ENCODE measurements around the gene ABCC8.
"Not testable (repeated sequence)": the region's sequence is repeated elsewhere in the genome, so short reads cannot be mapped to it uniquely, and the experiment has no call there.

The ABCC8 gene

GRCh38 chr11:17428261-17428660 lies 48.4 kb downstream of the ABCC8 start:
- DNase-seq (ENCODE audit: low spot score) = no peak

GRCh38 chr11:17426233-17426632 lies 50.4 kb downstream of the ABCC8 start:
- not testable (repeated sequence) for DNase-seq (ENCODE audit: low spot score)

- no peak for DNase-seq (ENCODE audit: low spot score)
Measured at GRCh38 chr11:17423533-17424310, 52.9 kb downstream of the ABCC8 start.

- no peak for DNase-seq (ENCODE audit: low spot score)
Measured at GRCh38 chr11:17421781-17422180, 54.9 kb downstream of the ABCC8 start.

GRCh38 chr11:17418444-17419081 lies 58.1 kb downstream of the ABCC8 start:
- no peak for DNase-seq (ENCODE audit: low spot score)

- no peak for DNase-seq (ENCODE audit: low spot score)
Measured at GRCh38 chr11:17416492-17416891, 60.2 kb downstream of the ABCC8 start.

GRCh38 chr11:17415523-17416104 lies 61.0 kb downstream of the ABCC8 start:
- no peak for DNase-seq (ENCODE audit: low spot score)

- no peak for DNase-seq (ENCODE audit: low spot score)
Measured at GRCh38 chr11:17414992-17415391, 61.7 kb downstream of the ABCC8 start.

- no peak for DNase-seq (ENCODE audit: low spot score)
Measured at GRCh38 chr11:17414317-17414737, 62.3 kb downstream of the ABCC8 start.

GRCh38 chr11:17413414-17414316 lies 63.0 kb downstream of the ABCC8 start:
- no peak for DNase-seq (ENCODE audit: low spot score)

GRCh38 chr11:17412488-17413180 lies 64.0 kb downstream of the ABCC8 start:
- no peak for DNase-seq (ENCODE audit: low spot score)

- DNase-seq (ENCODE audit: low spot score) = no peak
Measured at GRCh38 chr11:17411418-17411817, 65.2 kb downstream of the ABCC8 start.

- DNase-seq (ENCODE audit: low spot score) = no peak
Measured at GRCh38 chr11:17410606-17411379, 65.9 kb downstream of the ABCC8 start.

- DNase-seq (ENCODE audit: low spot score) = no peak
Measured at GRCh38 chr11:17408641-17409040, 68.0 kb downstream of the ABCC8 start.

- no peak for DNase-seq (ENCODE audit: low spot score)
Measured at GRCh38 chr11:17408026-17408425, 68.6 kb downstream of the ABCC8 start.

GRCh38 chr11:17407575-17407974 lies 69.1 kb downstream of the ABCC8 start:
- DNase-seq (ENCODE audit: low spot score) = no peak

GRCh38 chr11:17406818-17407149 lies 69.9 kb downstream of the ABCC8 start:
- no peak for DNase-seq (ENCODE audit: low spot score)

- DNase-seq (ENCODE audit: low spot score) = no peak
Measured at GRCh38 chr11:17406082-17406817, 70.4 kb downstream of the ABCC8 start.

GRCh38 chr11:17405232-17406005 lies 71.2 kb downstream of the ABCC8 start:
- no peak for DNase-seq (ENCODE audit: low spot score)
